ENCODE data around the gene PDE6B.

PDE6B gene

DNA sequence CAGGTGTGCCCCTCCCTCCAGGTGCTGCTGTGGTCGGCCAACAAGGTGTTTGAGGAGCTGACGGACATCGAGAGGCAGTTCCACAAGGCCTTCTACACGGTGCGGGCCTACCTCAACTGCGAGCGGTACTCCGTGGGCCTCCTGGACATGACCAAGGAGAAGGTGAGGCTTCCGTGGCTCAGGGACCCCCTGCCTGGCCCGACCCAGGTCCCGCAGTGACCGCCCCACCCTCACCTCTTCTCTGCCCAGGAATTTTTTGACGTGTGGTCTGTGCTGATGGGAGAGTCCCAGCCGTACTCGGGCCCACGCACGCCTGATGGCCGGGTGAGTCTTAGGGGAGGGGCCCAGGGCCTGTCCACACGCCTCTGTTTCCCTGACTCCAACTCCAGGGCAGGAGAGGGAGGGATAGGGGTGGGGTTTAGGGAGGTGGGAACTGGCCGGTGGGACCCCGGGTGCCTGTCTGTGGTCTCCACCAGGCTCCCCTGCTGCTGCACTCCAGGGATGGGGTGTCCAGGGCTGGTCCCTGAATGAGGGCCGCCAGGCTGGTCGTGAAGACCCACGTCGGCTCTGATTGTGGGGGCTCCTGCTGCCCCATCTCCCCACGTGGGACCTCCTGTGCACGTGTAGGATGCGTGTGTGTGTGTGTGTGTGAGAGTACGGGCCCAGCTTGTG is 28.6 kb downstream of the PDE6B start:
- H3K4me1 ChIP-seq (ENCODE audit: control insufficient read depth, insufficient read depth, low read length, unreplicated experiment): no peaks in the 10 kb centered on the region
- H3K27me3 ChIP-seq (ENCODE audit: insufficient read depth, low read length): peaks cover 33% of the 10 kb centered on the region
- no peaks in the 10 kb centered on the region for H3K36me3 ChIP-seq (ENCODE audit: insufficient read depth, low read length)
- H3K79me2 ChIP-seq (ENCODE audit: control insufficient read depth, insufficient read depth, low read length, unreplicated experiment): no peaks in the 10 kb centered on the region
- no peak overlapping the region for H3K4me3 ChIP-seq (ENCODE audit: low read depth, low read length)
- H2AFZ ChIP-seq (ENCODE audit: low read length, unreplicated experiment): no peak overlapping the region
- no peak overlapping the region for H3K27ac ChIP-seq (ENCODE audit: low read depth, low read length)

DNA sequence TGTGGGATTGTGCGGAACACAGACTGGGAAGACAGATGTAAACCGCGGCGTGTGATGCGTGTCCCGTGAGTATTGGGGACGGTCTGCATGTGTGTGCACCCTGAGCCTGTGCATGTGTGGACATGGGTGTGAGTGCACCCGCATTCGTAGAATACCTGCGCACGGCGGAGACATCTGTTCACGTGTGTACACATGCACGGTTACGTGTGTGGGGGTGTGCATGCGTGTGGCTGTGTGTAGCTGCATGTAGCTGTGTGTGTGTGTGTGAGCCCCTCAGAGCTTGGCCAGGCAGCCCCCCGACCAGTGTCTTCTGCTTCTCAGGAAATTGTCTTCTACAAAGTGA is 29.1 kb downstream of the PDE6B start:
- H3K36me3 ChIP-seq (ENCODE audit: insufficient read depth, low read length): no peaks in the 10 kb centered on the region
- H3K27ac ChIP-seq (ENCODE audit: low read depth, low read length): no peak overlapping the region
- no peaks in the 10 kb centered on the region for H3K4me1 ChIP-seq (ENCODE audit: control insufficient read depth, insufficient read depth, low read length, unreplicated experiment)
- H3K4me3 ChIP-seq (ENCODE audit: low read depth, low read length): no peak overlapping the region
- no peaks in the 10 kb centered on the region for H3K79me2 ChIP-seq (ENCODE audit: control insufficient read depth, insufficient read depth, low read length, unreplicated experiment)
- H3K27me3 ChIP-seq (ENCODE audit: insufficient read depth, low read length): peaks cover 29% of the 10 kb centered on the region
- H2AFZ ChIP-seq (ENCODE audit: low read length, unreplicated experiment): no peak overlapping the region

DNA sequence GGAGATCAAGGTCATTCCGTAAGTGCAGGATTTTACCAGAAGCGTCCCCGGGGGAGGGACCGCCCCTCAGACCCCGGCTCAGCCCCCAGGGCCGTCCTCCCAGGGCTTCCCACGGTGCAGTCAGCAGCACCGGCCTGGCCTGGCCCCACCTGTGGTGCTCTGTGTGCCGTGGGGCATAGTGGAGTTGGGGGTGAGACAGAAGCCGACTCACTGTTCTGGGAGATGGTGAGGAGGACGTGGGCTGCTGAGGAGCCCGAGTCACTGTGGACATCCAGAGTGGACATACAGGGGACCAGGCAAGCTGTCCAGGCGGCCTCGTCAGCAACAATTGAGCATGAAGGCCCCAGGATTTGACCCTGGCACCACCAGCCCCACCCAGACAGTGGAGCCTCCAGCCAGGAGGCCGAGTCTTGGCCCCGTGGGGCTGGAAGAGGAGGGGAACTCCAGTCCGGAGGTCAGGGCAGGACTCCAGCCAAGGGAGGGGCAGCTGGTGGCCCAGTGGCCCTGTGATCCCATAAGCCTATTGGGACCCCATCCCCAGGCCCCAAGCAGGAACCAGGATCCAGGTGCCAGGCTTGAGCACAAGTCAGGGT is 29.6 kb downstream of the PDE6B start:
- Histone ChIP-seq H3K36me3 (ENCODE audit: insufficient read depth, low read length) (no peaks in the 10 kb centered on the region), H3K4me1 (ENCODE audit: control insufficient read depth, insufficient read depth, low read length, unreplicated experiment) (no peaks in the 10 kb centered on the region), H3K79me2 (ENCODE audit: control insufficient read depth, insufficient read depth, low read length, unreplicated experiment) (no peaks in the 10 kb centered on the region), H3K27me3 (ENCODE audit: insufficient read depth, low read length) (peaks cover 24% of the 10 kb centered on the region), H3K27ac (ENCODE audit: low read depth, low read length) (no peak overlapping the region), H2AFZ (ENCODE audit: low read length, unreplicated experiment) (no peak overlapping the region), H3K4me3 (ENCODE audit: low read depth, low read length) (no peak overlapping the region)

DNA sequence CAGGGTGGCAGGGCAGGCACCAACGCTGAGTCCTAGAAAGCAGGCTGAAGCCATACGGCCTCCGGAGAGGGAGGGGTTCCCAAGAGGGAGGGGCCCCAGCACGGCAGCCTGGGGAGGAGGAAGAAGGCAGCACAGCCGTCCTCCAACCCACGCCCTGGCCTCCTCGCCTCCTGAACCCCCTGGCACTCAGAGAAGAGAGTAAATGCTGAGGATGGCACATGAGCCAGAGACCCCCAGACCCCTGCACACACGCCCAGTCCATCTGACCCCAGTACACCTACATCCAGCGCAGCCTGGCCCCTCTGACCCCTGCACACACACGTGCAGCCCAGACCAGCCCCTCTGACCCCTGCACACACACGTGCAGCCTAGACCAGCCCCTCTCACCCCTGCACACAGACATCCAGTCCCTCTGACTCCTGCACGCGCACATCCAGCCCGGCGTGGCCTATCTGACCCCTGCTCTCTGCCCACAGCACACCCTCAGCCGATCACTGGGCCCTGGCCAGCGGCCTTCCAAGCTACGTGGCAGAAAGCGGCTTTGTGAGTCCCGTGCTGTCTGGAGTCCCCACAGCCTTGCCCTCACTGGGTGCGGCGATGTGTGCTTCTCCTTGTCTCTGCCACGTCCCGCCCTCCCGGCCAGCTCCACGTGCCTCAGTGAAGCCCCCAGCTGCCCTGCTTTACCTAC is 30.2 kb downstream of the PDE6B start:
- no peaks in the 10 kb centered on the region for H3K79me2 ChIP-seq (ENCODE audit: control insufficient read depth, insufficient read depth, low read length, unreplicated experiment)
- H3K4me3 ChIP-seq (ENCODE audit: low read depth, low read length): no peak overlapping the region
- peaks cover 18% of the 10 kb centered on the region for H3K27me3 ChIP-seq (ENCODE audit: insufficient read depth, low read length)
- H3K27ac ChIP-seq (ENCODE audit: low read depth, low read length): no peak overlapping the region
- no peaks in the 10 kb centered on the region for H3K36me3 ChIP-seq (ENCODE audit: insufficient read depth, low read length)
- H3K4me1 ChIP-seq (ENCODE audit: control insufficient read depth, insufficient read depth, low read length, unreplicated experiment): no peaks in the 10 kb centered on the region
- no peak overlapping the region for H2AFZ ChIP-seq (ENCODE audit: low read length, unreplicated experiment)

DNA sequence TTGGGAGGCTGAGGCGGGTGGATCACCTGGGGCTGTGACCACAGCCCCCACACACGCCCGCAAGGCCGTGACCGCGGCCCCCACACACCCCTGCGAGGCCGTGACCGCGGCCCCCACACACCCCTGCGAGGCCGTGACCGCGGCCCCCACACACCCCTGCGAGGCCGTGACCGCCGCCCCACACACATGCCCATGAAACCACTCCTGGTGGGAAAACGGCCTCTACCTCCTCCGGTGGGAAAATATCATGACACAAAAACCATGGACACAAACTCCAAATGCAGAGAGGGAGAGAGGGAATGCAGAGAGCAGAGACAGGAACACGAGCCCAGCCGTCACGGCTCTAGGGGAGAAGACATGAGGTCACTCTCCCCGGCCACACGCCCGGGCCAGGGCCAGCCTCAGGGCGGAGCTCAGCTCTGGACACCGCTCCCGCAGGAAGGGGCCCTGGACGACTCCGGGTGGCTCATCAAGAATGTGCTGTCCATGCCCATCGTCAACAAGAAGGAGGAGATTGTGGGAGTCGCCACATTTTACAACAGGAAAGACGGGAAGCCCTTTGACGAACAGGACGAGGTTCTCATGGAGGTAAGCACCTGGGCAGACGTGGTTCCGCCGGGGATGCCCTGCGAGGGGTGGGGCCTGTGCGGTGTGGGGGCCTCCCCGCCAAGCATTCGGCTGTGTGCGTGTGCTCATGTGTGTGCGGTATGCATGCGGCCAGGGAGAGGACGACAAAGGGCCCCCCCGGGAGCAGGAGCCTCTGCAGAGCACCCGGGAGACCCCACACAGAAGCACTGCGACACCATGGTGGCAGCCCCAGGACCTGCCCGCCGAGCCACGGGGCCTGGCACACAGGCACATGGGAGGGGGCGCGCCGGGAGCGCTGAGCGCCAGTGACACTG is 31.3 kb downstream of the PDE6B start:
- Histone ChIP-seq H3K79me2 (ENCODE audit: control insufficient read depth, insufficient read depth, low read length, unreplicated experiment) (no peaks in the 10 kb centered on the region), H3K4me1 (ENCODE audit: control insufficient read depth, insufficient read depth, low read length, unreplicated experiment) (no peaks in the 10 kb centered on the region), H2AFZ (ENCODE audit: low read length, unreplicated experiment) (no peak overlapping the region), H3K27me3 (ENCODE audit: insufficient read depth, low read length) (peaks cover 7% of the 10 kb centered on the region; the same call in 1 of the 2 replicates), H3K36me3 (ENCODE audit: insufficient read depth, low read length) (no peaks in the 10 kb centered on the region), H3K4me3 (ENCODE audit: low read depth, low read length) (no peak overlapping the region), H3K27ac (ENCODE audit: low read depth, low read length) (no peak overlapping the region)

DNA sequence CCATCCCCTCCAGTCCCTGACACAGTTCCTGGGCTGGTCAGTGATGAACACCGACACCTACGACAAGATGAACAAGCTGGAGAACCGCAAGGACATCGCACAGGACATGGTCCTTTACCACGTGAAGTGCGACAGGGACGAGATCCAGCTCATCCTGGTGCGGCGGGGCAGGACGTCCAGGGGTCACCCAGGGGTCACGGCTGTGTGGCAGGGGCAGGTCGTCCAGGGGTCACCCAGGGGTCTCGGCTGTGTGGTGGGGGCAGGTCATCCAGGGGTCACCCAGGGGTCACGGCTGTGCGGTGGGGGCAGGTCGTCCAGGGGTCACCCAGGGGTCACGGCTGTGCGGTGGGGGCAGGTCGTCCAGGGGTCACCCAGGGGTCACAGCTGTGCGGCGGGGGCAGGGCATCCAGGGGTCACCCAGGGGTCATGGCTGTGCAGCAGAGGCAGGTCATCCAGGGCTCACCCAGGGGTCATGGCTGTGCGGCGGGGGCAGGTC is 32.0 kb downstream of the PDE6B start:
- Histone ChIP-seq H3K27ac (ENCODE audit: low read depth, low read length) (no peak overlapping the region), H3K4me3 (ENCODE audit: low read depth, low read length) (no peak overlapping the region), H3K27me3 (ENCODE audit: insufficient read depth, low read length) (0 out of 2 replicates have a peak, but pooled peaks cover under 1% of the 10 kb centered on the region), H3K36me3 (ENCODE audit: insufficient read depth, low read length) (no peaks in the 10 kb centered on the region), H3K79me2 (ENCODE audit: control insufficient read depth, insufficient read depth, low read length, unreplicated experiment) (no peaks in the 10 kb centered on the region), H2AFZ (ENCODE audit: low read length, unreplicated experiment) (no peak overlapping the region), H3K4me1 (ENCODE audit: control insufficient read depth, insufficient read depth, low read length, unreplicated experiment) (no peaks in the 10 kb centered on the region)

DNA sequence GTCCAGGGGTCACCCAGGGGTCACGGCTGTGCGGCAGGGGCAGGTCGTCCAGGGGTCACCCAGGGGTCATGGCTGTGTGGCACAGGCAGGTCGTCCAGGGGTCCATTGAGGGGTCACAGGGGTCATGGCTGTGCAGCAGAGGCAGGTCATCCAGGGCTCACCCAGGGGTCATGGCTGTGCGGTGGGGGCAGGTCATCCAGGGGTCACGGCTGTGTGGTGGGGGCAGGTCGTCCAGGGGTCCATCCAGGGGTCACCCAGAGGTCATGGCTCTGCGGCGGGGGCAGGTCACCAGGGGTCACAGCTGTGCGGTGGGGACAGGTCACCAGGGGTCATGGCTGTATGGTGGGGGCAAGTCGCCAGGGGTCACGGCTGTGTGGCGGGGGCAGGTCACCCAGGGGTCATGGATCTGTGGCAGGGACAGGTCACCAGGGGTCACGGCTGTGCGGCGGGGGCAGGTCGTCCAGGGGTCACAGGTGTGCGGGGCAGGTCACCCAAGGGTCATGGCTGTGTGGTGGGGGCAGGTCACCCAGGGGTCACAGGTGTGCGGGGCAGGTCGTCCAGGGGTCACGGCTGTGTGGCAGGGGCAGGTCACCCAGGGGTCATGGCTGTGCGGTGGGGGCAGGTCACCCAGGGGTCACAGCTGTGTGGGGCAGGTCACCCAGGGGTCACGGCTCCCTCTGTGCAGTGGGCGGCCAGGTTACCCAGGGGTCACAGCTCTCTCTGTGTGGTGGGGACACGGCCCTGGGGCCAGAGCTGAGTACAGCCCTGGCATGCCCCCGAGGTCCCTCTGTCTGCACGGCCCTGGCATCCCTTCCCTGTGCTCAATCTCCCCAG is 32.7 kb downstream of the PDE6B start:
- H3K4me3 ChIP-seq (ENCODE audit: low read depth, low read length): no peak overlapping the region
- no peak overlapping the region for H2AFZ ChIP-seq (ENCODE audit: low read length, unreplicated experiment)
- H3K27me3 ChIP-seq (ENCODE audit: insufficient read depth, low read length): peaks cover 1% of the 10 kb centered on the region
- no peaks in the 10 kb centered on the region for H3K4me1 ChIP-seq (ENCODE audit: control insufficient read depth, insufficient read depth, low read length, unreplicated experiment)
- H3K36me3 ChIP-seq (ENCODE audit: insufficient read depth, low read length): no peaks in the 10 kb centered on the region
- H3K27ac ChIP-seq (ENCODE audit: low read depth, low read length): no peak overlapping the region
- no peaks in the 10 kb centered on the region for H3K79me2 ChIP-seq (ENCODE audit: control insufficient read depth, insufficient read depth, low read length, unreplicated experiment)

DNA sequence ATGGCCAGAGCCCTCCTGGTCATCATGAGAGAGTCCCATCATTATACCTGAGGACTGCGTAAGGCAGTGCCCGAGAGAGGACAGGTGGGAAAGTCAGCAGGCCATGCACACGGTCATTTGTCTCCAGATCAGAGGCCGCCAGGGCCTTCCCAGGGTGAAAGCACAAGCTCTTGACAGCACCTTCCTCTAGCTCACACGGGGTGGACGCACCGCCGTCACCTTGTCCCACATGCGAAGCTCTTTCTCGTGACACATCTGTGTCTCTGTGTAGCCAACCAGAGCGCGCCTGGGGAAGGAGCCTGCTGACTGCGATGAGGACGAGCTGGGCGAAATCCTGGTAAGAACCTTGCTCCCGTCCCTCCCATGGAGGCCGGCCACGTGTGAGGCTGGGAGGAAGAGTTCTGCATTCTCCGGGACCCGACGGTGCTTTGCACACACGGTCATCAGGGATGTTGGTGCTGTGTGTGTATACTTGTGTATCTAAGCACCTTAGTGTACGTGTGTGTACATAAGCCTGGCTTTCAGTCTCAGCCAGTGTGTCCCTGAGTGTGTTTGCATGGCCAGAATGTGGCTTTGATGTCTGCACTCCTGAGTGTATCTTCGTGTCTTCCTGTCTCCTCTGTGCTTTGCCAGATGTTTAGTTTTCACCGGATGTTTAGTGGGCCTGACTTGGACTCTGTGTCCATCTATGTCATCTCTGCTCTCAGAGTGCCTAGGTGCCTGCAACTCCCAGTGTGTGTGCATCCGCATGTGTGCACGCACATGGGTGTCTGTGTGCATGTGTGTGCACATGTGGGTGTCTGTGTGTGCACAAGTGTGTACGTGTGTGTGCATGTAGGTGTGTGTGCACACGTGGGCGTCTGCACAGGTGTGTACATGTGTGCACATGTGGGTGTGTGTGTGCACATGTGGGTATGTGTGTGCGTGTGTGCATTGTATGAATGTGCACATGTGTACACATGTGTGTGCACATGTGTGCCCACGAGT is 33.6 kb downstream of the PDE6B start:
- Histone ChIP-seq H3K4me3 (ENCODE audit: low read depth, low read length) (no peak overlapping the region), H3K4me1 (ENCODE audit: control insufficient read depth, insufficient read depth, low read length, unreplicated experiment) (no peaks in the 10 kb centered on the region), H3K79me2 (ENCODE audit: control insufficient read depth, insufficient read depth, low read length, unreplicated experiment) (no peaks in the 10 kb centered on the region), H3K27me3 (ENCODE audit: insufficient read depth, low read length) (peaks cover 11% of the 10 kb centered on the region), H3K27ac (ENCODE audit: low read depth, low read length) (no peak overlapping the region), H3K36me3 (ENCODE audit: insufficient read depth, low read length) (no peaks in the 10 kb centered on the region), H2AFZ (ENCODE audit: low read length, unreplicated experiment) (no peak overlapping the region)

DNA sequence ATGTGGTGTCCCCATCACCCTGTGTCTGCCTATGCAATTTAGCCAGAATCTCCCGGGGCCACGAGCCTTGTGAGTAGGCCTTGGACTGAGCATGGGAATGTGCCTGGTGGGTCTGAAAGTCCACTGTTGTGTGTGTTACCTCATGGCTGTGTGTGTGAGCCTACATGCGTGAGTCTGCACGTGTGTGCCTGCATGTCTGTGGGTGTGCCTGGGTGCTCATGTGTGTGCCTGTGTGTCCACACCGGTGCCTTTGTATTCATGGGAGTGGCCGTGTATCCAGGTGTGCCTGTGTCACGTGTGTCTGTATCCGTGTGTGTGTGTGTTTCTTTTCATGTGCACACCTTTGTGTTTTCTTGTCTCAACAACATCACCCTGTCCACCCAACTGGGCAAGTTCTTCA is 34.5 kb downstream of the PDE6B start:
- Histone ChIP-seq H2AFZ (ENCODE audit: low read length, unreplicated experiment) (no peak overlapping the region), H3K27ac (ENCODE audit: low read depth, low read length) (no peak overlapping the region), H3K79me2 (ENCODE audit: control insufficient read depth, insufficient read depth, low read length, unreplicated experiment) (no peaks in the 10 kb centered on the region)

More for the DNA sequence above, 34.5 kb downstream of the PDE6B start:
- H3K27me3 ChIP-seq (ENCODE audit: insufficient read depth, low read length): peaks cover 15% of the 10 kb centered on the region
- H3K4me1 ChIP-seq (ENCODE audit: control insufficient read depth, insufficient read depth, low read length, unreplicated experiment): no peaks in the 10 kb centered on the region
- H3K36me3 ChIP-seq (ENCODE audit: insufficient read depth, low read length): no peaks in the 10 kb centered on the region
- no peak overlapping the region for H3K4me3 ChIP-seq (ENCODE audit: low read depth, low read length)
